SK-N-SH treated with all-trans-retinoic acid at 6 μM for 48 hours (cell line): ENCODE data around the gene FAM120A.

Experiments
- ATAC-seq: fragments of 200-7000 bp; cut with Tn5 transposase; 3 replicates; pipeline ENCODE4 v1.9.1; 2020; ENCODE audit warnings: mild to moderate bottlenecking, moderate library complexity
- ARNTL ChIP-seq: fragments of 450-650 bp; formaldehyde crosslinking; IDR thresholded peaks from 2 replicates; pipeline ENCODE4 v1.5.0; 2020; ENCODE audit warnings: low read depth, mild to moderate bottlenecking, moderate library complexity, borderline replicate concordance
- BACH2 ChIP-seq: fragments of 250-450 bp; sonication (Bioruptor Pico); IDR thresholded peaks from 2 replicates; pipeline ENCODE4 v1.9.0; 2021; ENCODE audit warnings: mild to moderate bottlenecking, borderline replicate concordance
- CREB5 ChIP-seq: fragments of 250-450 bp; sonication (Bioruptor Pico); IDR thresholded peaks from 2 replicates; pipeline ENCODE4 v1.5.1; 2020; ENCODE audit warnings: low read depth, mild to moderate bottlenecking, moderate library complexity
- CSDC2 ChIP-seq: fragments of 250-450 bp; sonication (Bioruptor Pico); IDR thresholded peaks from 2 replicates; pipeline ENCODE4 v1.5.0; 2020; ENCODE audit warnings: mild to moderate bottlenecking, moderate library complexity
- ESRRG ChIP-seq: fragments of 250-450 bp; sonication (Bioruptor Pico); IDR thresholded peaks from 2 replicates; pipeline ENCODE4 v1.6.1; 2021; ENCODE audit warnings: mild to moderate bottlenecking
- GLIS3 ChIP-seq: fragments of 250-450 bp; sonication (Bioruptor Pico); IDR thresholded peaks from 2 replicates; pipeline ENCODE4 v1.5.0; 2020; ENCODE audit warnings: mild to moderate bottlenecking, moderate library complexity
- ISL1 ChIP-seq: fragments of 250-450 bp; sonication (Bioruptor Pico); IDR thresholded peaks from 2 replicates; pipeline ENCODE4 v2.1.2; 2022; ENCODE audit warnings: mild to moderate bottlenecking, moderate library complexity
- OSR1 ChIP-seq: fragments of 250-450 bp; sonication (Bioruptor Pico); IDR thresholded peaks from 2 replicates; pipeline ENCODE4 v1.8.0; 2022; ENCODE audit warnings: moderate library complexity, mild to moderate bottlenecking, inconsistent platforms
- PATZ1 ChIP-seq: fragments of 250-450 bp; sonication (Bioruptor Pico); IDR thresholded peaks from 2 replicates; pipeline ENCODE4 v1.8.0; 2020; ENCODE audit warnings: mild to moderate bottlenecking, moderate library complexity, borderline replicate concordance
- POU6F1 ChIP-seq: fragments of 250-450 bp; sonication (Bioruptor Pico); IDR thresholded peaks from 2 replicates; pipeline ENCODE4 v1.8.0; 2021; ENCODE audit warnings: low read depth, mild to moderate bottlenecking, moderate library complexity, borderline replicate concordance
- PPARA ChIP-seq: fragments of 250-450 bp; sonication (Bioruptor Pico); IDR thresholded peaks from 2 replicates; pipeline ENCODE4 v1.5.0; 2020; ENCODE audit warnings: mild to moderate bottlenecking, borderline replicate concordance
- RARB ChIP-seq: fragments of 250-450 bp; sonication (Bioruptor Pico); IDR thresholded peaks from 2 replicates; pipeline ENCODE4 v1.8.0; 2021; ENCODE audit warnings: mild to moderate bottlenecking, moderate library complexity
- SNAI2 ChIP-seq: fragments of 250-450 bp; sonication (Bioruptor Pico); IDR thresholded peaks from 2 replicates; pipeline ENCODE4 v1.5.0; 2020; ENCODE audit warnings: mild to moderate bottlenecking, moderate library complexity
- TSHZ2 ChIP-seq: fragments of 250-450 bp; sonication (Bioruptor Pico); IDR thresholded peaks from 2 replicates; pipeline ENCODE4 v1.5.0; 2020; ENCODE audit warnings: mild to moderate bottlenecking, moderate library complexity
- ZC3H10 ChIP-seq: fragments of 250-450 bp; sonication (Bioruptor Pico); IDR thresholded peaks from 2 replicates; pipeline ENCODE4 v1.5.1; 2021; ENCODE audit warnings: mild to moderate bottlenecking, moderate library complexity
- ZFP3 ChIP-seq: fragments of 250-450 bp; sonication (Bioruptor Pico); IDR thresholded peaks from 2 replicates; pipeline ENCODE4 v1.5.0; 2020; ENCODE audit warnings: mild to moderate bottlenecking, moderate library complexity
- ZFP30 ChIP-seq: fragments of 450-650 bp; formaldehyde crosslinking; IDR thresholded peaks from 2 replicates; pipeline ENCODE4 v1.5.0; 2022; ENCODE audit warnings: mild to moderate bottlenecking, moderate library complexity
- ZNF565 ChIP-seq: fragments of 450-650 bp; formaldehyde crosslinking; conservative IDR thresholded peaks from 2 replicates; pipeline ENCODE4 v1.5.0; 2020; ENCODE audit warnings: low read depth, mild to moderate bottlenecking, moderate library complexity
- ZNF70 ChIP-seq: fragments of 450-650 bp; formaldehyde crosslinking; IDR thresholded peaks from 2 replicates; pipeline ENCODE4 v1.5.0; 2020; ENCODE audit warnings: mild to moderate bottlenecking, moderate library complexity
- ZNF8 ChIP-seq: fragments of 450-650 bp; formaldehyde crosslinking; IDR thresholded peaks from 2 replicates; pipeline ENCODE4 v1.5.0; 2020; ENCODE audit warnings: mild to moderate bottlenecking, moderate library complexity

FAM120A gene

GRCh38 chr9:93588641-93589609 is 137.4 kb downstream of the FAM120A start:
- no peak for TF ChIP-seq TSHZ2 (CRISPR knock-in tag)
- TF ChIP-seq RARB (CRISPR knock-in tag), result no peak
- TF ChIP-seq PPARA (CRISPR knock-in tag), result no peak
- TF ChIP-seq ZFP30, result no peak
- TF ChIP-seq GLIS3 (CRISPR knock-in tag), result no peak
- no peak for TF ChIP-seq OSR1 (CRISPR knock-in tag)
- TF ChIP-seq CSDC2 (CRISPR knock-in tag), result no peak
- no peak for TF ChIP-seq PATZ1
- TF ChIP-seq ARNTL (CRISPR knock-in tag), result no peak
- TF ChIP-seq ZNF8 (CRISPR knock-in tag), result no peak
- no peak for TF ChIP-seq ESRRG (CRISPR knock-in tag)
- TF ChIP-seq ZC3H10, result no peak
- ATAC-seq, result peak; percentile 13; the same call in 1 of the 3 replicates

GRCh38 chr9:93589688-93590087 is 138.2 kb downstream of the FAM120A start:
- TF ChIP-seq TSHZ2 (CRISPR knock-in tag) (no peak), SNAI2 (CRISPR knock-in tag) (no peak), POU6F1 (CRISPR knock-in tag) (no peak), PPARA (CRISPR knock-in tag) (no peak), ZFP30 (no peak), ZNF70 (CRISPR knock-in tag) (no peak), ESRRG (CRISPR knock-in tag) (no peak), OSR1 (CRISPR knock-in tag) (no peak)
- ATAC-seq, result no peak

GRCh38 chr9:93590609-93591234 is 139.2 kb downstream of the FAM120A start:
- no peak for ATAC-seq
- TF ChIP-seq ZNF8 (CRISPR knock-in tag) (no peak), CREB5 (CRISPR knock-in tag) (no peak), OSR1 (CRISPR knock-in tag) (no peak), ZFP3 (CRISPR knock-in tag) (no peak), POU6F1 (CRISPR knock-in tag) (no peak), PPARA (CRISPR knock-in tag) (no peak), ZNF70 (CRISPR knock-in tag) (no peak), BACH2 (CRISPR knock-in tag) (no peak), TSHZ2 (CRISPR knock-in tag) (no peak), ISL1 (CRISPR knock-in tag) (no peak), ZNF565 (CRISPR knock-in tag) (no peak), ZC3H10 (no peak)
